D721Med (cell line): Measurements from ENCODE around the gene MOCS3.

Source experiments
- DNase-seq: peaks from one replicate; pipeline ENCODE4 v3.0.0; 2011; ENCODE audit warnings: low spot score; ENCODE audit not compliant: insufficient read length
- FAIRE-seq: peaks from 2 replicates; lab custom pipeline; 2011; peaks lifted over from hg19 to GRCh38; lab: Jason Lieb, UNC
- CTCF ChIP-seq: IDR thresholded peaks from 2 replicates; pipeline ENCODE4 v1.5.1; 2012; ENCODE audit warnings: mild to moderate bottlenecking, control low read depth; ENCODE audit not compliant: insufficient read depth; ENCODE audit errors: missing control alignments

MOCS3 gene

GRCh38 chr20:50957276-50957675 lies 1.3 kb upstream of the MOCS3 start:
- DNase-seq, result no peak
- TF ChIP-seq CTCF, result no peak
- FAIRE-seq, result no peak

- no peak for TF ChIP-seq CTCF
These were observed 612 bp upstream of the MOCS3 start, which contains the start of gene DPM1 for GRCh38 chr20:50957798-50958614. DPM1 (minus strand) TSS chr20:50958532; CDS start chr20:50958523, 9 bp downstream.

GRCh38 chr20:50959543-50960126 lies 1.0 kb downstream of the MOCS3 start:
- FAIRE-seq (no peak), DNase-seq (no peak)

More at GRCh38 chr20:50957798-50958614, 612 bp upstream of the MOCS3 start, which contains the start of gene DPM1:
- DNase-seq, result peak; percentile 59
- FAIRE-seq, result no peak

GRCh38 chr20:50967586-50967985 lies 9.0 kb downstream of the MOCS3 start:
- no peak for TF ChIP-seq CTCF
- FAIRE-seq (no peak), DNase-seq (no peak)

More at GRCh38 chr20:50959543-50960126, 1.0 kb downstream of the MOCS3 start:
- TF ChIP-seq CTCF, result no peak

- no peak for TF ChIP-seq CTCF
- DNase-seq, result no peak
- no peak for FAIRE-seq
These were observed 9.7 kb downstream of the MOCS3 start for GRCh38 chr20:50968289-50968688.

GRCh38 chr20:50969435-50969834 lies 10.8 kb downstream of the MOCS3 start:
- no peak for TF ChIP-seq CTCF
- no peak for FAIRE-seq
- DNase-seq, result no peak

- FAIRE-seq, result no peak
- no peak for TF ChIP-seq CTCF
These were observed 11.3 kb downstream of the MOCS3 start for GRCh38 chr20:50969912-50970311.

More at GRCh38 chr20:50969912-50970311, 11.3 kb downstream of the MOCS3 start:
- DNase-seq, result no peak
